GM19463 (cell line): ENCODE measurements around the gene ETNK1.
"Not testable (repeated sequence)": the region's sequence is repeated elsewhere in the genome, so short reads cannot be mapped to it uniquely, and the experiment has no call there.

ENCODE experiments used
- ATAC-seq: cut with Tn5 transposase; IDR thresholded peaks from one replicate; pipeline ENCODE4 v1.9.1; 2021; ENCODE audit warnings: mild to moderate bottlenecking, moderate library complexity; ENCODE audit not compliant: unreplicated experiment

Gene ETNK1

GRCh38 chr12:22684140-22685118, 59.5 kb downstream of the ETNK1 start:
- no peak for ATAC-seq

DNA sequence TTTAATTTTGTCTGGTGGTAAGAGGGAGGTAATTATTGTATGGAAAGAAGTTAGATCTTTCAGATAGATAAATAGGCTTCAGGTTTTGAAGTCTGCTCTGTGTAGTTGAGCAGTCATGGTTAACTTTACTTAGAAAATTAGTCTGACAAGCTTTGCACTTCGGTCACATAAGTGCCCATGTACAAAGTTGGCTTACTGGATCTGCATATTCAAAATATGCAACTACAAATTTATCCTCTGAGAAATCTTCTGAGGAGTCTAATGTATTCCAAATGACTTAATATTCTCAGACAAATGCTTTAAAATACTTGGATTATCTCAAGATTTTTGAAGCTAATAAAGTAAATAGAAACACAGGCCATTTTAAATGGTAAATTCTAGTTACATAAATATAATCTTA, 61.2 kb downstream of the ETNK1 start:
- ATAC-seq = no peak

GRCh38 chr12:22687361-22688076, 62.5 kb downstream of the ETNK1 start:
- ATAC-seq = peak; percentile 69

GRCh38 chr12:22689876-22690275, 64.9 kb downstream of the ETNK1 start:
- no peak for ATAC-seq

GRCh38 chr12:22691319-22691718, 66.3 kb downstream of the ETNK1 start:
- ATAC-seq = no peak

DNA sequence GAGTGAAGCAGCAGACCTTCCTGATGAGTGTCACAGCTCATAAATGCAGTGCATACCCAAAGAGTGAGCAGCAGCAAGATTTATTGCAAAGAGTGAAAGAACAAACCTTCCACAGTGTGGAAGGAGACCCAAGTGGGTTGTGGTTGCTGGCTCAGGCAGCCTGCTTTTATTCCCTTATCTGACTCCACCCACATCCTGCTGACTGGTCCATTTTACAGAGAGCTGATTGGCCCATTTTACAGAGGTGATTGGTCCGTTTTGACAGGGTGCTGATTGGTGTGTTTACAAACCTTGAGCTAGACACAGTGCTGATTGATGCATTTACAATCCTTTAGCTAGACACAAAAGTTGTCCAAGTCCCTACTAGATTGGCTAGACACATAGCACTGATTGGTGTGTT, 67.5 kb downstream of the ETNK1 start:
- not testable (repeated sequence) for ATAC-seq

GRCh38 chr12:22692964-22693555, 68.1 kb downstream of the ETNK1 start:
- no peak for ATAC-seq

GRCh38 chr12:22698576-22698975, 73.6 kb downstream of the ETNK1 start:
- ATAC-seq = no peak

- ATAC-seq = not testable (repeated sequence)
Observed at GRCh38 chr12:22699705-22700104, 74.7 kb downstream of the ETNK1 start.

DNA sequence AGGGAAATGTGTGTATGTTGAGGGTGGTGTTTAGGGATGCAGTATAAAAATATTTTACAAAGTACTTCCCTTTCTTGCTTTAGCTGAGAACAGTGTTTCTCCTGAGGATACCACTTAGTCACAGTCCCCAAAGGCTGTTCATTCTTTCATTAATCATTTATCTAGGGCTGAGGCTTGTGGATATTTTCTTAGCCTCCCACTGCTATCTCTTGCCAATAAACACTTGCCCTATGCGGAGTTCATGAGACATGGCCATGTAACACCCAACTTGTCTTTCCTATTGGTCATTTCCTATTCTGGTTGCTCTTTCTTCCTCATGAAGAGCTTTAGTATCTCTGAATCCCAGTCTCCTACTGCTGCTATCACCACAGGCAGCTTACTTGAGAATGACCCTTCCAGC, 75.1 kb downstream of the ETNK1 start:
- no peak for ATAC-seq

- ATAC-seq = not testable (repeated sequence)
Observed at GRCh38 chr12:22701216-22701809, 76.3 kb downstream of the ETNK1 start.

- ATAC-seq = no peak
Observed at GRCh38 chr12:22702690-22703089, 77.7 kb downstream of the ETNK1 start.

GRCh38 chr12:22709292-22709691, 84.3 kb downstream of the ETNK1 start:
- no peak for ATAC-seq

GRCh38 chr12:22712083-22712482, 87.1 kb downstream of the ETNK1 start:
- ATAC-seq = no peak

DNA sequence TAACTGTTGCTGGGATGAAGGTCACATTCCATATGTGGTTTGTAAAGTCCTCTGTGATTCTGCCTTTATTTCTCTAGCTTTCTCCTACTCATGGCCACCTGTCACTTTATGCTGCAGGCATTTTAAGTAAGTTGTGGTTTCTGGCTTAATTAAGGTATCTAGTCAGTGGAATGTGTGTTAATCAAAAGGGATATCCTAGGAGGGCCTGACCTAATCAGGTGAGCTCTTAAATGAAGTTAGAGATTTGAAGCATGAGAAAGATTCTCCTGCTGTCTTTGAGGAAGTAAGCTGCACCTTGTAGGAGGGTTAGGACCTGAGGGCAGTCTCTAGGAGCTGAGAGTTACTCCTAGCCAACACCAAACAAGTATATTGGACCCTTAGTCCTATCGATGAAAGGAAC, 90.3 kb downstream of the ETNK1 start:
- no peak for ATAC-seq

DNA sequence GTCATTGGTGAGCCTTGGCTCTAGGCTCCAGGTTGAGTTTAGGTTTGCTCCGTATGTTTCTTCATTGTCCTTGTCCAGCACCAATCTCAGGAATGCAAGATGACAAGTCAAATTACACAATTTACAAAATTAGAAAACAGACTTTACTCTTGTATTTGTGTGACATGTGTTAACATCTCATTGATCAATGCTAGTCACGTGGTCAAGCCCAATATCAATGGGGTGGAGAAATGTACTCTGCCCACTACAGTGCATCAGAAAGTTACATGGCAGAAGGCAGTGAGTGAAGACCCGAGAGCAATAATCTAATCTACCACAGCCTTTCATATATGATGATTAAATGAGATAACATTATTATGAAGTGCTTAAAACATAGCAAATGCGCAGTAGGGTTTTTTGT, 94.8 kb downstream of the ETNK1 start:
- ATAC-seq = no peak

DNA sequence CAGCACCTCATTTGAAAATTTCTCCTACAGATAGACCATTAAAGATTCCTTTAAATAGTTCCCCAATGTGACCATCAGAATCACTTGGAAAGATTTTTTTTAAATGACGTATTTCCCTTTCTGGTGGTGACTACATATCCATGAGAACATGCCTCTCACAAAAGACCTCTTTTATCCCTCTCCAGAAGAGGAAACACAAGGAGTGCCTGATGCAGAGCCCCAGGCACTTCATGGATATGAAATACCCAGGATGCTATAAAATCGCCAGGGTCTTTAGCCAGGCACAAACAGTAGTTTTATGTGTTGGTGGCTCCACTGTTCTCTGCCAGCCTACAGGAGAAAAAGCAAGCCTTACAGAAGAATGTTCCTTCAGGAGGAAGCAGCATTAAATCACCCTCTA, 97.1 kb downstream of the ETNK1 start:
- no peak for ATAC-seq

GRCh38 chr12:22722779-22723178, 97.8 kb downstream of the ETNK1 start:
- no peak for ATAC-seq

GRCh38 chr12:22728987-22729386, 104.0 kb downstream of the ETNK1 start:
- ATAC-seq = no peak

- no peak for ATAC-seq
Observed at GRCh38 chr12:22729431-22729956, 104.5 kb downstream of the ETNK1 start.

DNA sequence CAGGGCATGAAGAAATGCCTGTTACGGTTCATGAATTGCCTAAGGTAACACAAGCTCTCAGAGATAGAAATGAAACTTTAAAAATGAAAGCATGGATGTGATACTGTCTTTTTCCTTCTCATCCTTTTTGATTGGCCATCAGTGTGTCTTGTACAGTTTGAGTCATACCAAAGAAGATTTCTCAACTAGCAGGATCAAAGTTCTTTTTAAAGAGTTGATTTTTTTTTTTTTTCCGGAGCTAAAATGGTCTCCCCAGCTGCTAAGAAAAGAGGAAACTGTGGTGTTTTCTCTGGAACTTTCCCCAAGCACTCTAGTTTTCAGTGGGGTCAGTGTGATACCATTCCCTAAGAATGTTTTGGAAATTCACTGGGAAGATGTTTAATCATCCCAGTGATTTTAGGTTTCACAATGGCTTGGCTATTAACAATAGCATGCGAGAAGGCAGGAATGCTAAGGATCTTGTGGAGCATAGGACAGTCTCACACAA, 105.0 kb downstream of the ETNK1 start:
- no peak for ATAC-seq
